ENCODE measurements around the gene ERRFI1.

The ERRFI1 gene

GRCh38 chr1:8004803-8005573, 21.1 kb downstream of the ERRFI1 start:
- peak overlapping the region; percentile 76 for H3K27ac ChIP-seq
- TF ChIP-seq CTCF (conservative IDR thresholded peaks at IDR 0.05) (no peak), ZFX (IDR thresholded peaks at IDR 0.05) (no peak)

DNA sequence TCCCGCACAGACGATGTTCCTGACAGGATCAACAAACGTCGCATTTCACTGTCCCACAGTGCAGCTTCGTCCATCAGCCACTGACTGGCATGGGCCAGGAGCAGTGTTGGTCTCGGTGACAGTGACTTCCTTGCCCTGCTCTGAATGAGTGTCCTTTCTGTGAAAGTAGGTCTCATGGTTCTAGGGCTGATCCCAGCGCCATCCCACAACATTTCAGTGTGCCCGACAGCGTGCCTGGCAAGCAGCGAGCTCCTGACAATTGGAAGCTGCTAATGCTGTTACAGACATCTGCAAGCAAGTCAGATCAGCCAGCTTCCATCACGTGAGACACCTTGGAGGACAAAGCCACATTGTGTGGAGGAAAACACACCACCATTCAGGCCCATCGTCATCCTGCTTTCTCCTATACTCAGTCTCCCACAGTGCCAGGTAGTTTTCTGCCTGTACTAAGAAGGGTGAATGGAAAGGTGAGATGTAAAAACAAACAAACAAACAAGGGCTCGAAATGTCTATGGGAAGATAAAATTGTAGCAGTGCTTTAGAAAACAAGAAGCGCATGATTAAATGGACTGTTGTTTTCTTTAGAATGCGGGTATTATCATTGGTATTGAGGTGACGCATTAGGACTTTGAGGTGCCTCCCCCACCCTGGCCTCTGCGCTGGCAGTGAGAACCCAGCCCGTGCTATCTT, 21.9 kb downstream of the ERRFI1 start:
- no peak for TF ChIP-seq CTCF (conservative IDR thresholded peaks at IDR 0.05)
- no peak for TF ChIP-seq ZFX (IDR thresholded peaks at IDR 0.05)
- peak overlapping the region; percentile 76 for H3K27ac ChIP-seq

DNA sequence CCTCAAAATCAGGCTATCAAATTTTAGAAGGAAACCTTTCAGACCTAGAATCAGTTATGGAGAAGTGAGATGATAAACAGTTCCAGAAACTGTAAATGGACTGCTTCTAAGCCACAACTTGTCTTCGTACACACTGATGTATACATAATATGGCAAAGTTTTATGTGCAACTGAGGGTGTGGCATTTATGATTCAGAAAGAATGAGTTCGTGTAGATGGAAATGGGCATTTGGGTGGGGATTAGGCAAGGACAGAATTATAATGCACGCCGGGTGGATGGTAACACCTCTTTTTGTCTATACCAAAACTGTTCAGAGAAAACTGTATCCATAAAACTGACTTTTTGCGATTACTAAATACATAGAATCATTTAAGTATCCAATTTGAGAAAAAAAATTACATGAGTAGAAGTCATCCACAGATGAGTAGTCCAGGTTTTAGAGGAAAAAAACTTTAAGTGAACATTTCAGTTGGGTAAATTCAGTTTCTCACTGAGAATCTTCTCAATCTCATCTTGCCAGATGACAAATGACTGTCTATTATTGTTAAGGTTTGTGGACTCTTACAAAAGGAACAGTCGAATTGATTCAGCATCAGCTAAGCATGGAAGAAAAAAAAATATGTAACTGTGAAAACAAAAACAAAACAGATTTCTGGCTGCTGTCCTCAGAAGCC, 22.5 kb downstream of the ERRFI1 start:
- H3K27ac ChIP-seq: peak overlapping the region; percentile 76
- TF ChIP-seq CTCF (conservative IDR thresholded peaks at IDR 0.05): no peak
- TF ChIP-seq ZFX (IDR thresholded peaks at IDR 0.05): no peak

DNA sequence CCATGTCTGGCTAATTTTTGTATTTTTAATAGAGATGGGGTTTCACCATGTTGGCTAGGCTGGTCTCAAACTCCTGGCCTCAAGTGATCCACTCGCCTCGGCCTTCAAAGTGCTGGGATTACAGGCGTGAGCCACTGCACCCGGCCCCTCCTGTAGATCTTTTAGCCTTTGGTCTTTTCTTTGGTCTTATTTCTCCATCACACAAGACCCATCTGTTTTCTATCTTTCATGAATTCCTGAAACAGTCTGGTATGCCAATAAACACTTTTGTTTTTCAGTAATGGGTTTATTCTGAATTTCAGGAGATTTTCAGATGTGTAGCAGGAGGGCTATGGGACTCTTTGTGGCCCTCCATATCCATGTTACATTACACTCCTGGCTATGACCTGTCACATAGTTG, 23.2 kb downstream of the ERRFI1 start:
- no peak for TF ChIP-seq ZFX (IDR thresholded peaks at IDR 0.05)
- no peak for TF ChIP-seq CTCF (conservative IDR thresholded peaks at IDR 0.05)
- H3K27ac ChIP-seq: no peak overlapping the region

DNA sequence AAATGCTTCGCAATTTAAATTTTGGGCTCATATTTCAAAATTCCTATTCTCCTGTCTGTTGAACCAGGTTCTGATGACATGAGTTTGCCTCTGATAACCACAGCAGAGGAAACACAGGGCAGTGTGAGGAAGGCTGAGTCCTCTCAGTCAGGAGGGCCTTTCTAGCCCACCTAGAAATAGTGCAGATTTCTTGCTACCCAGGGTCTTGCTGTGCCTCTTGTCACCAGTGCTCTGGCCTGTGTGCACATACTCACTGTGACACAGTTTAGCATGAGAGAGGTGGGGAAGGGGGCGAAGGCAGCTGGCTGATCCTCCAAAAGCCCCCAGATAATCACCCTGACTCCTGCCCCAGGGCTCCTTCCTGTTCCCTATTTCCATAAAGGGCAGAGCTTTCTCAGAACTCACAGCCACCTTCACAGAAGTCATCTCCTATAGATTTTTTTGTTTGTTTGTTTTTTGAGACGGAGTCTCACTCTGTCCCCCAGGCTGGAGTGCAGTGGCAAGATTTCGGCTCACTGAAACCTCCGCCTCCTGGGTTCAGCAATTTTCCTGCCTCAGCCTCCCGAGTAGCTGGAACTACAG, 23.7 kb downstream of the ERRFI1 start:
- TF ChIP-seq CTCF (conservative IDR thresholded peaks at IDR 0.05): no peak
- TF ChIP-seq ZFX (IDR thresholded peaks at IDR 0.05): no peak
- no peak overlapping the region for H3K27ac ChIP-seq

- no peak overlapping the region for H3K27ac ChIP-seq
- no peak for TF ChIP-seq CTCF (conservative IDR thresholded peaks at IDR 0.05)
- no peak for TF ChIP-seq ZFX (IDR thresholded peaks at IDR 0.05)
Measured at GRCh38 chr1:7995437-7995836, 30.7 kb downstream of the ERRFI1 start.

All from C4-2B (cell line).